IPS-NIHi11 (cell line): ENCODE data around the gene CLTCL1.
"Not testable (repeated sequence)": the region's sequence is repeated elsewhere in the genome, so short reads cannot be mapped to it uniquely, and the experiment has no call there.

Source experiments
- DNase-seq: peaks from one replicate; pipeline ENCODE4 v3.0.0; 2012; ENCODE audit warnings: mixed read lengths, low spot score

Gene CLTCL1

DNA sequence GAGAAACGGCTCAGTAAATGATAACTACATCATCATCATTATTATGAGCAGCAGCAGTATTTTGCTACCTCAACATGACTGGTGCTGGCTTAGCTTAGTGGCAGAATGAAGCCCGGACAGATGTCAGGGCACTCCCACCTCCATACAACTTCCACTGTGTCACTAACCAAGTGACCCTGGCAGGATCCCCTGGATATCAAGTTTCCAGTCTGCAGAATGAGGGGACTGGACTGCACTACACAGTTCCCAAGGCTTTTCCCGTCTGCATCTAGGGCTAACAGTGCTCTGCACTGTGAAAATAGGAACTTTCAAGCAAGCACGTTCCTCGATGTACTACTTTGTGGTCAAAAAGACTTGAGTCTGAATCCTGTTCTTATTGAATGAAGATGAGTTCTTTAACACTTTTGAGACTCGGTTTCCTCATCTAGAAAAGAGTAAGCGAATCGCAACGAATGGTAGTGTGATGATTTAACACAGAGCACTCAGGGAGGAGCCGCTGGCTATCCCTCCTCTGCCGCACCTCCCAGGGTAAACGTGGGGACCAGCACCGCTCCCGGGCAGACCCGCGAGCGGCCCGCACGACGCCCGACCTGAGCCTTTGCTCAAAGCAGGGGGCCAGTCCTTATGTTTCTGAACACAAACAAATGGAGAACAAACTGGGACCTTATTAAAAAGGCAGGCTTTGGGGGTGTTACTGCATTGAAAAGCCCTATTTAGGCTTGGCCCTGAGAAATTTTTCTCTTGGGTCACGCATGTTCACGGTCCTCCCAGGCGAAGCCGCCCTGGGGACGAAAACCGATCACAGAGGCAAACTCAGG, 910 bp downstream of the CLTCL1 start:
- no peak for DNase-seq

DNA sequence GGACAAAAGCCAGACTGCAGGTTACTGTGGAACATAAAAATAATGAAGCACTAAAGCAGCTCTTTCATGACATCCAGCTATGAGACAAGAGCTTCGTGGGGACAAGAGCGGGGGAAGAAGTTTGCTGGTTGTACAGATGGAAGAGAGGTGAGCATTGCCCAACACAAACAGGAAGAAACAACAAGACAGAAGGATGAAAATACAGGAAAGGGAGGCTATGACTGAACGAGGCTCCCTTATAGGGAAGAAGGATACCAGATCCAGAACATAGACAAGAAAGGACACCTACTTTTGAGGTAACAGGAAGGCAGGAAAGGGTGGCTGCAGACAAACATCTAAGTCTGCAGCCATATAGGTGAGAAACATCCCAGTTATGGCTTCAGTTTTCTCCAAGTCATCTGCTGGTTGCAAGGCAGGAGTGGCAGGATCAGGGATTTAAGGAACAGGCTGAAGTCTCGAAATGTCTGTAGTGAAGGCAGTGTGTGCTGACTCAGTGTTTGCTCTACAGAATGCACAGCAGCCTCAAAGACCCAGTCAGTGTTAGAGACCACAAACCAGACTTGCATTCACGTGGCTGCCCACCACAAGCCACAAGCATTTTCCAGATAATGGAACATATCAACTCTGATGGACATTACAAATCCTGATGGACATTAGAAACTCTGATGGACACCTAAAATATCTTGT, 1.9 kb downstream of the CLTCL1 start:
- no peak for DNase-seq

DNA sequence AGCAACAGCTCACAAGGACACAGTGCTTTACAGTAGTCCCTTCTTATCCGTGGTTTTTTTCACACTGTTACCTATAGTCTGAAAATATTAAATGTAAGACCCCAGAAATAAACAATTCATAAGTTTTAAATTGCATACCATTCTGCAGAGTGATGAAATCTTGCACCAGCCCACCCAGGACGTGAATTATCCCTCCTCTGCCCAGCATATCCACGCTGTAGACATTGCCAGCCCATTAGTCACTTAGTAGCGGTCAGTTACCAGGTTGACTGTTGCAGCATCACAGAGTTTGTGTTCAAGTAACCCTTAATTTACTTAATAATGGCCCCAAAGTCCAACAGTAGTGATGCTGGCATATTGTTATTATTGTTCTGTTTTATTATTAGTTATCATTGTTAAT, 3.6 kb downstream of the CLTCL1 start:
- no peak for DNase-seq

DNA sequence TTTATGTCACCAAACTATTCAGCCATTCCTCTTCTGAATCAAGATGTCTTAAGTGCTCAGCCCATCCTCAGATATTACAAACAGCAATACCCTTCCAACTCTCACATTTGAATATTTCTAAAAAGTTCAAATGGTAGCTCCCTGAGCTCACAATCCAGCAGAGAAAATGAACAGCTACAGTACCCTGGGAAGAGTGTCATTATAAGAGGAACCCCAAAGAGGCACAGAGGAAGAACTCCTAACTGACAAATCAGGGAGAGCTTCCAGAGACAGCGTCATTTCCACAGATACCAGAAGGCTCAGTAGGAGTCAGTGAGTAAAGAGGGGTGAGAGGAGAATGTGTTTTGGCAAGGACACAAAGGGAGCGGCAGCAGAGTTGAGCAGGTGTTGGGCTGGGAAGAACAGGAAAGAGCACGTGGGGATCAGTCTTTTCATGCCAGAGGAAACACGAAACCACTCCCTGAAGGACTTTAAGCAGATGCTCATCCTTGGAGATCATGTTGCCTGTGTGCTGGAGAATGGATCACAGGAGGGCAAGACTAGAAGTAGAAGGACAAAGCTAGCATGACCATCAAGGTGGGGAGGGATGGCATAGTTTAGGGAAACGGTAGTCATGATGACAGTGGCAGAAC, 4.3 kb downstream of the CLTCL1 start:
- peak; percentile 35 for DNase-seq

DNA sequence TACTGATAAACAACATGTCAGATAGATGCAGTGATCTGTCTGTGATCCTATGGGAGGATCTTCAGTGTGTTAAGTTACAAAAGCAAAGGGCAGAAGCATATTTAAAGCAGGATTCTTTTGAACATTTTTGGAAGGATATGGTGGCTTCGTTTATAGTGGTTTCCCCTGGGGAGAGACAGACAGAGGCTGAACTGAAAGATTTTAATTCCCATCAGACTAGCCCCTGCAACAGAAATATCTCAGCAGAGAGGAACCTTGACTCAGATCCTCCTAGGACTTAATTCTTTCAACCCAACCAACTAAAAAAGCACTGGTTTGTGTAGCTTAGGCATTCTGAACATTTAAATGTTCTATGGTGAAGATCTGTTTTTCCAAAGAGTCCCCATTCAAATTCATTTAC, 5.7 kb downstream of the CLTCL1 start:
- DNase-seq, result no peak

DNA sequence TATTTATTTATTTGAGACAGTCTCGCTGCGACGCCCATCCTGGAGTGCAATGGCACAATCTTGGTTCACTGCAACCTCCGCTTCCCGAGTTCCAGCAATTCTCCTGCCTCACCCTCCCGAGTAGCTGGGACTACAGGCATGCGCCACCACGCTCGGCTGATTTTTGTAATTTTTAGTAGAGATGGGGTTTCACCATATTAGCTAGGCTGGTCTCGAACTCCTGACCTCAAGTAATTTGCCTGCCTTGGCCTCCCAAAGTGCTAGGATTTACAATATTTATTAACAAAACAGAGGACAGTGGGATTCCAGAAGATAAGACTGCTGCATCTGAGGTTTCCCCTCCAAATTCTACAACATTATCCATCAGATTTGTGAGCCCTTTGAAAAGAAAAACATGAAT, 12.4 kb downstream of the CLTCL1 start:
- DNase-seq, result not testable (repeated sequence)

DNA sequence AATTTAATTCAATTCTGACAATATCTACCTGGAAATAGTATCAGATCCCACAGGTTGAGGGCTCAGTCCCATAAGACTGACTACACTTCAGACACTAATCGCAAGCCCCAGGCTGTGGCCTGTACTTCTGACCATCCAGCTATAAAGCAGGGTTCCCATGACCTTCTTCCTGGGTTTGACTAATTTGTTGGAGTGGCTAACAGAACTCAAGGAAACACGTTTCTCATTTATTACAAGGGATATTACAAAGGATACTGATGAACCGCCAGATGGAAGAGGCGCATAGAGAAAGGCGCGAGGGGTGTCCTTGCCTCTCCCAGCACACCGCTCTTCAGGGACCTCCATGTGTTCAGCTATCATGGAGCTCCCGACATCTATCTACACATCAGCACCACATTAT, 13.7 kb downstream of the CLTCL1 start:
- no peak for DNase-seq

DNA sequence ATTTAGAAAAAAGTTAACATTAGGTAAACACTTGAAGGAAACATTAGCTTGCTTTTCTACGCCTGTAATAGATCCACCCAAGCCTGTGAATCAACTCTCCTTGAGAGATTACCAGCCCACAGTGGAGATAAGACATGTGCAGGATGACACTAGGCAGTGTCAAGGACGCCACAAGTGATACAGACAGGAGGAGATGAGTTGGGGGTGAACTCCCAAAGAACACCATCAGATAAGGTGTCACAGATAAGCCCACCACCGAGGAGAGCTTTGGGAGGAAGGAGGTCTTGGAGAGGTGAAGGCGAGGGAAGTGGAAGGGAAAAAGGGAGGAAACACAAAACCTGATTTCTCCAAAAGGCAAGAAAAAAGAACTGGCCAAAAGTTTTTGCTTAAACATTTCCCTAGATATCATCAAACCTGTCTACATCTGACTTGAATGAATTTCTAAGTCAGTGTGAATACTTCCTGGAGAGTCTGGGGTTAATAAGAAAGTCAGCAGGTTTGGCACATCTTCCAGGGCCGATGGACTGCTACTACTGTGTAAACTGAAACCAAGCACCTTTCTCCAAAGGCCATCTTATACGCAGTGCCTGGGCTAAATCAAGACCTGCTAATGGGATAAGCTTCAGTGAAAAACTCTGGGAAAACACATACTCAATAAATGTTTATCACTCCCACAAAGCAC, 15.5 kb downstream of the CLTCL1 start:
- DNase-seq, result no peak

DNA sequence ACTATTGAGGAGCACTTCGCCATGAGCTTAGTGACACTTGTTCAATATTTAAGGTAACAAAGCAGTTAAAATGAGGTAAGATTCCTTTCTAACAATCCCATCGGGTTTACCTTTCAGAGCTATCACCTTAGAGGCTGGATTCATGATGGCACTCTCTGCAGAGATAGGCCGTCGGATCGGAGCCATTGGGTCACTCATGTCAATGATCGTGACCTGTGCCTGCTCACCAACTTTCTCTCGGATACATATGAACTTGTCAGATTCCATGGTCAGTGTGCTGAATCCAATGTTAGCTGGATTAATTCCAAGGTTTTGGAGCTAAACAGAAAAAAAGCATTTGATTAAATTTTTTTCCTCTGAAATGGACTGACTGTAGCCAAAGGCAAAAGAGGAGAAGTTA, 16.0 kb downstream of the CLTCL1 start:
- no peak for DNase-seq

DNA sequence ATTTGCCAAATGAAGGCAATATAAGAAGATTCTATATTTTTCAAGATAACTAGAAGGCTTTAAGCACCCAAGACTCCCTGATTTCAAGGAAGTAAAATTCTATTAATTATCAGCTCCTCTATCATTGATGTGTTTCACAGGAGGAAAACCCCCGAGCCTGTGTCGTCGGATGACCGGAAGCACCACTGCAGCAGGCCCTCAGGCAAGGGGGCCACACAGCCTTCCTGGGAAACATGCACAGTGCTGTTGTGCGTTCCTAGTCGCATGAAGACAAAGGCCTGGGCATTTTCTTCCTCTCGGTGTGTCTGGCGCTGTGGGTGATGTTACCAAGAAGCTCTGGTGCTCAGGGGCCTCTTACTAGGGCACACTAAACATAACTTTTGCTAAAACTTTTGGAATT, 16.4 kb downstream of the CLTCL1 start:
- no peak for DNase-seq

DNA sequence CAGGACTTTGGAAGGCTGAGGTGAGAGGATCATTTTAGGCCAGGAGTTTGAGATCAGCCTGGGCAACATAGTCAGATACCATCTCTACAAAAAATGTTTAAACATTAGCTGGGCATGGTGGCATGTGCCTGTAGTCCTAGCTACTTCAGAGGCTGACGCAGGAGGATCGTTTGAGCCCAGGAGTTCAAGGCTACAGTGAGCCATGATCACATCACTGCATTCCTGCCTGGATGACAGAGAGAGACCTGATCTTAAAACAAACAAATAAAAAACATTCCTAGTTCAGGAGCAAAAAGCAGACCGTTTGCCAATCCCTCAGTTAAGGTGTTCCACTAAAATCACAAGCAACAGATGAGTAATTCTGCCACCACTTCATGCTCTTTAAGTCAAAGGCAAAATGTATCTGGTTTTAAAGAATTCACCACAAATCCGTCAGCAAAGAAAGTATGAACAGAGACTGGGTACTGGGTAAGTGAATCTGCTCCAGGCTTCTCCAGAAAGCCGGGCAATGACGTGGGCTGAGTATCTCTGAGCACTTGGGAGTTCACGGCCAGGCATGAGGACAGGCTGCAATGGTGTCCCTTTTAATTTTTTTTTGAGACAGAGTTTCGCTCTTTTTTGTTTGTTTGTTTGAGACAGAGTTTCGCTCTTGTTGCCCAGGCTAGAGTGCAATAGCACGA, 19.5 kb downstream of the CLTCL1 start:
- DNase-seq, result no peak

DNA sequence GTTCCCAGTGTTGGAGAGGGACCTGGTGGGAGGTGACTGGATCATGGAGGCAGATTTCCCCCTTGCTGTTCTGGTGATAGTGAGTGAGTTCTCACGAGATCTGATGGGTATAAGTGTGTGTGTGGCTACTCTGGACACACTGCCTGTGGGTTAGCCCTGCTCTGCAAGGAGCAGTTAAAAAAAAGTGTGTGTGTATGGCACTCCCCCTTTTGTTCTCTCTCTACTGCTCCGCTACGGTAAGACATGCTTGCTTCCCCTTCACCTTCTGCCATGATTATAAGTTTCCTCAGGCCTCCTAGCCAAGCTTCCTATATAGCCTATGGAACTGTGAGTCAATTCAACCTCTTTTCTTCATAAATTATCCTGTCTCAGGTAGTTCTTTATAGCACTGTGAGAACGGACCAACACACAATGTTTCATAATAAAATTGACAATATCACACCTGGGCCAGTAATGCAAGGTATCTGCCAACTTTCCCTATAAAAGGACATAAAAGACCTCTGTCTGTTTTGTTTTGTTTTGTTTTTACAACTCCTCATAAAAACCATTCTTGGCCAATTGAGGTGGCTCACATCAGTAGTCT, 20.2 kb downstream of the CLTCL1 start:
- no peak for DNase-seq

DNA sequence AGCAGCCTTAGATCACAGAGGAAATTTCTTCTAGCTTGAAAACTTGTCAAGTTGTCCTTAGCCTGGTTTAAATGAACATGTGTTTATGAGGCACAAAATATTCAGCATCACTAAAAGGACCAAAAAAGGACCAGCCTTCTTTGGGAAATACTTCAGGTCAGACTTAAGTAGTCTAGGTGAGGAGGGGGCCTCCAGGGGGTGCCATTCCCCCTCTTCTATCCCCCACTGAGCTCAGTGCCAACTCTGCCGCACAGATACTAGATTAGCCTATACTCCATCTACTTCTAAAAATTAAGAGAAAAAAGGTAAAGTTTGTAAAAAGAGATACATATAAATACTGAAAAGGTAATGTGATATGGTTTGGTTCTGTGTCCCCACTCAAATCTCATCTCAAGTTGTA, 20.6 kb downstream of the CLTCL1 start:
- no peak for DNase-seq

DNA sequence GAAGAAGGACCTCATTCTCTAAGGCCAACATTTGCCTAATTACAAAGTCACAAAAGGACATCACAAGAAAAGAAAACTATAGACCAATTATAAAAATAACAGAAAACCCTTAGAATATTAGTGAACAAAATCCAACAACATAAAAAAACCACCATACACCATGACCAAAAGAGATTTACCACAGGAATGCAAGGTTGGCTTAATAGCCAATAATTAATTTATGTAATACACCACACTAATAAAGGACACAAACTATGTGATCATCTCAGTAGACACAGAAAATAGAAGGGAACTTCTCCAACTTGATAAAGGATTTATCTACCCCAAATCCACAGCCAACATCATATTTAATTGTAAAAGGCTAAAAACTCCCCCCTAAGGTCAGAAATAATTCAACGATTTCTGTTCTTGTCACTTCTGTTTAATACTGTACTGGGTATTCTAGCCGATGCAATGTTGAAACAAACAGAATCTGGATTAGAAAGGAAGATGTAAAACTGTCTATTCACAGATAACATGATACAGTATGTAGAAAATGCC, 24.9 kb downstream of the CLTCL1 start:
- no peak for DNase-seq

DNA sequence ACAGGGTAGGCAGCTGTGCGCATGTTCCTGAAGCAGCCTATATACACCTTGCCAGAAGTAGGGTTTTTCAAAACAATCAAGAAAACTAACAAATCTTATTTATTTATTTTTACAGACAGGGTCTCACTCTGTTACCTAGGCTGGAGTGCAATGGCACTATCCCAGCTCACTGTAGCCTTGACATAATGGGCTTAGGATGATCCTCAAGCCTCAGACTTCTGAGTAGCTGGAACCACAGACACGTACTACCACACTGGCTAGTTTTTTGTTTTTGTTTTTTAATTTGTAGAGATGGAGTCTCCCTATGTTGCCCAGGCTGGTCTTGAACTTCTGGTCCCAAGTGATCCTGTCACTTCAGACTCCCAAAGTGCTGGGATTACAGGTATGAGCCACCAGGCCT, 25.7 kb downstream of the CLTCL1 start:
- DNase-seq, result no peak

DNA sequence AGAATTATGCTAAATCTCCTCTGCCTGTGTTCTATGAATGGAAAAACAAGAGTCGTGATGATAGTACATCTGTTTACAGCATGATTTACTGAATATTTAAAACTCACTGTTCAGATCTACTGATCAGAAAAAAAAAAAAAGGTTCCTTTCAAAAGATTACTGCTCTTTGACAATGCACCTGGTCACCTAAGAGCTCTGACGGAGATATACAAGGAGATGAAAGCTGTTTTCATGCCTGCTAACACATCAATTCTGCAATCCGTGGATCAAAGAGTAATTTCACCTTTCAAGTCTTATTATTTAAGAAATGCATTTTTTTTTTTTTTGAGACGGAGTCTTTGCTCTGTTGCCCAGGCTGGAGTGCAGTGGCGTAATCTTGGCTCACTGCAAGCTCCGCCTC, 30.7 kb downstream of the CLTCL1 start:
- no peak for DNase-seq

DNA sequence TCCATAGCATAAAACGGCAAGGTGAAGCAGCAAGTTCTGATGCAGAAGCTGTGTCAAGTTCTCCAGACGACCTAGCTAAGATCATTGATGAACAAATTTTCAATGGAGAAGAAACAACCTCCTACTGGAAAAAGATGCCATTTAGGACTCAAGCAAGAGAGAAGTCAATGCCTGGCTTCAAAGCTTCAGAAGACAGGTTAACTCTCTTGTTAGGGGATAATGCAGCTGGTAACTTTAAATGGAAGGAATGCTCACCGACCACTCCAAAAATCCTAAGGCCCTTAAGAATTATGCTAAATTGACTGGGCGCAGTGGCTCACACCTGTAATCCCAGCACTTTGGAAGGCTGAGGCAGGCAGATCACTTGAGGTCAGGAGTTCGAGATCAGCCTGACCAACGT, 31.3 kb downstream of the CLTCL1 start:
- DNase-seq, result no peak

DNA sequence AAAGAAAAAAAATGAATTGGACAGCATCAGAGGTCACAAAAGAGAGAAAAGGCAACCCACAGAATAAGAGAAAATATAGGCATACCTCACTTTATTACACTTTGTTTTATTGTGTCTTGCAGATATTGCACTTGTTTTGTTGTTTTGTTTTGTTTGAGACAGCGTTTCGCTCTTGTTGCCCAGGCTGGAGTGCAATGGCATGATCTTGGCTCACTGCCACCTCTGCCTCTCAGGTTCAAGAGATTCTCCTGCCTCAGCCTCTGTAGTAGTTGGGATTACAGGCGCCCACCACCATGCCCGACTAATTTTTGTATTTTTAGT, 32.6 kb downstream of the CLTCL1 start:
- not testable (repeated sequence) for DNase-seq

DNA sequence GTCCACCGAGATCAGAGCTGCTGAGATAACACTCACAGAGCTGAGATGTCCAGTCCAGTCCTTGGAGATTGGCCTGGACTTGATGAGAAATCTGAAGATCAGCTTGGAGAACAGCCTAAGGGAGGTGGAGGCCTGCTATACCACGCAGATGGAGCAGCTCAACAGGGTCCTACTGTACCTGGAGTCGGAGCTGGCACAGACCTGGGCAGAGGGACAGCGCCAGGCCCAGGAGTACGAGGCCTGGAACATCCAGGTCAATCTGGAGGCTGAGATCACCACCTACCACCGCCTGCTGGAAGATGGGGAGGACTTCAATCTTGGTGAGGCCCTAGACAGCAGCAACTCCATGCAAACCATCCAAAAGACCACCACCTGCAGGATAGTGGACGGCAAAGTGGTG, 33.1 kb downstream of the CLTCL1 start:
- DNase-seq, result no peak

DNA sequence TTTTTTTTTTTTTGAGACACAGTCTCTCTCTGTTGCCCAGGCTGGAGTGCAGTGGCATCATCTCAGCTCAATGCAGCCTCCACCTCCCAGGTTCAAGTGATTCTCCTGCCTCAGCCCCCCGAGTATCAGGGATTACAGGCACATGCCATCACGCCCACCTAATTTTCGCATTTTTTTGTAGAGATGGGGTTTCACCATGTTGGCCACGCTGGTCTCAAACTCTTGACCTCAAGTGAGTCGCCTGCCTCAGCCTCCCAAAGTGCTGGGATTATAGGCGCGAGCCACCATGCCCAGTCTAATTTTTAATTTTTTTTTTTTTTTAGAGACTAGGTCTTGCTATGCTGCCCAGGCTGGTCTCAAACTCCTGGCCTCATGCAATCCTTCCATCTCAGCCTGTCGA, 35.2 kb downstream of the CLTCL1 start:
- DNase-seq, result not testable (repeated sequence)

DNA sequence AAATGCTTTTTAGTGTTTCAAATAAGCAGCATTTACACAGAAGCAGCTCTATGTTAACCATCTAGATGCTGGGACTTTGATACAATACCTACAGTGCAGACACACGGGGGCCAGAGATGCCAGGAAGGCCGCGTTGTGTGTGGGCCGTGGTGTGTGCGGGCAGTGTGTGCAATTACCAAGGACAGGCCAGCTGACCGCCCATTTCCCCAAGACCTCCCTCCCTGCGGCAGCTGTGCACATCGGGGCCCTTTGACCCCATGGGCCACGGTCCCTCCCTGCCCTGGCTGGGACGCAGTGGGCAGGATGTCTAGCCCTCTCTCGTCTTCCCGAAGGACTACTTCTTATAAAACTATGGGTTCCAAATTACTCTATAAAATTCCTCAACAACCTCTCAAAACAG, 38.4 kb downstream of the CLTCL1 start:
- no peak for DNase-seq
